ENCODE results near the gene PIGZ. TPM values are rescaled to one million over a fixed set of nuclear protein-coding genes. Genes with fewer than 3 reads are reported as not detected.

PIGZ gene
- total and polyA plus RNA-seq, 9 of the 15 experiments (the other 6 are each of a cell fraction or from before 2014, with no cell fraction given) = 0.15 to 1.8 (median 0.76) TPM

- no peak for TF ChIP-seq ZNF280B (CRISPR knock-in tag; IDR thresholded peaks at IDR 0.05)
- TF ChIP-seq OTX1 (CRISPR knock-in tag; IDR thresholded peaks at IDR 0.05) = no peak
- TF ChIP-seq KLF13 (tag; IDR thresholded peaks at IDR 0.05; ENCODE audit: borderline replicate concordance, low read depth) = no peak
- no peak for TF ChIP-seq NCOA1 (IDR thresholded peaks at IDR 0.05; ENCODE audit: low read depth)
- TF ChIP-seq CHD7 (IDR thresholded peaks at IDR 0.05; ENCODE audit: low read depth, low read length) = no peak
- no peak for TF ChIP-seq BRD4 (IDR thresholded peaks at IDR 0.05)
- peak; percentile 87 for TF ChIP-seq PCBP1 (IDR thresholded peaks at IDR 0.05; ENCODE audit: low read depth, low read length, poor library complexity, severe bottlenecking)
- TF ChIP-seq ZNF655 (CRISPR knock-in tag; IDR thresholded peaks at IDR 0.05) = no peak
- 0 out of 2 replicates have a peak, but pooled peaks have one; percentile 35 for TF ChIP-seq MTA3 (IDR thresholded peaks at IDR 0.05; ENCODE audit: borderline replicate concordance)
- TF ChIP-seq, protein P1, sequence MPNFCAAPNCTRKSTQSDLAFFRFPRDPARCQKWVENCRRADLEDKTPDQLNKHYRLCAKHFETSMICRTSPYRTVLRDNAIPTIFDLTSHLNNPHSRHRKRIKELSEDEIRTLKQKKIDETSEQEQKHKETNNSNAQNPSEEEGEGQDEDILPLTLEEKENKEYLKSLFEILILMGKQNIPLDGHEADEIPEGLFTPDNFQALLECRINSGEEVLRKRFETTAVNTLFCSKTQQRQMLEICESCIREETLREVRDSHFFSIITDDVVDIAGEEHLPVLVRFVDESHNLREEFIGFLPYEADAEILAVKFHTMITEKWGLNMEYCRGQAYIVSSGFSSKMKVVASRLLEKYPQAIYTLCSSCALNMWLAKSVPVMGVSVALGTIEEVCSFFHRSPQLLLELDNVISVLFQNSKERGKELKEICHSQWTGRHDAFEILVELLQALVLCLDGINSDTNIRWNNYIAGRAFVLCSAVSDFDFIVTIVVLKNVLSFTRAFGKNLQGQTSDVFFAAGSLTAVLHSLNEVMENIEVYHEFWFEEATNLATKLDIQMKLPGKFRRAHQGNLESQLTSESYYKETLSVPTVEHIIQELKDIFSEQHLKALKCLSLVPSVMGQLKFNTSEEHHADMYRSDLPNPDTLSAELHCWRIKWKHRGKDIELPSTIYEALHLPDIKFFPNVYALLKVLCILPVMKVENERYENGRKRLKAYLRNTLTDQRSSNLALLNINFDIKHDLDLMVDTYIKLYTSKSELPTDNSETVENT (CRISPR knock-in tag; IDR thresholded peaks at IDR 0.05) = 0 out of 2 replicates have a peak, but pooled peaks have one; percentile 2
These were observed 34.2 kb upstream of the PIGZ start (continued) for GRCh38 chr3:197002701-197003454.
